HCEC 1CT (cell line): Measurements from ENCODE around the gene FUT6.
"Not testable (repeated sequence)": the region's sequence is repeated elsewhere in the genome, so short reads cannot be mapped to it uniquely, and the experiment has no call there.

Experiments
- DNase-seq: peaks from one replicate; pipeline ENCODE4 v3.0.0-alpha.2; 2017

The FUT6 gene

GRCh38 chr19:5784581-5785147, 54.8 kb downstream of the FUT6 start, which contains the start of gene PRR22:
TSS of gene PRR22 (minus strand) at chr19:5784746. CDS start at chr19:5784660, 86 bp downstream.
- DNase-seq = no peak

- DNase-seq = no peak
These were observed 56.3 kb downstream of the FUT6 start for GRCh38 chr19:5782945-5783919.

DNA sequence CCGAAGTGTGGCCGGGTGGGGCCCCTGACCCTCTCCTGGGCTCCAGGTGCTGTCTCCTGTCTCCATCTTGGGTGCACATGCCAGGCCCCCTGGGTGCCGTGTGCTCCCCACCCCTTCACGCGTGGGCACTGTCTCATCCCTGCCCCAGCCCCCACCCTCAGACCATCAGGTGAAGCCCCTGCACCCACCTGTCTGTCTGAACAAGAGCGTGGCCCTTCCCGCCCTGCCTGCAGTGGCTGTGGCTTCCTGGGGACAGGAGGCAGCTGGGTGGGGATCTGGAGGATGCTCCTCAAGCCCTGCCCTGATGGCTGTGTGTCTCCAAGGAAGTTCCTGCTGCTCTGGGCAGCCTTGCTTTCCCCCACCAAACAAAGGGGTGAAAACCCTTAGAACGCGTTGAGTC, 57.2 kb downstream of the FUT6 start:
- no peak for DNase-seq

GRCh38 chr19:5780916-5781315, 58.6 kb downstream of the FUT6 start:
- DNase-seq = not testable (repeated sequence)
